DMS 273 (cell line): ENCODE results near the gene PRELP.
A peak's percentile ranks its signal among the peaks of the same experiment; 100 is the strongest.
"Not testable (repeated sequence)": the region's sequence is repeated elsewhere in the genome, so short reads cannot be mapped to it uniquely, and the experiment has no call there.

Experiments
- DNase-seq: peaks from one replicate; lab custom pipeline; 2025; ENCODE audit not compliant: unreplicated experiment; lab: John Stamatoyannopoulos, UW

PRELP gene

GRCh38 chr1:203475012-203475981 lies at the start of gene PRELP:
TSS of gene PRELP (plus strand) at chr1:203475806. CDS start at chr1:203483185, 7,379 bp downstream.
- peak; percentile 73 for DNase-seq

GRCh38 chr1:203426366-203426765 lies 49.2 kb upstream of the PRELP start:
- no peak for DNase-seq

- no peak for DNase-seq
Measured at GRCh38 chr1:203426870-203427269, 48.7 kb upstream of the PRELP start.

- DNase-seq: no peak
Measured at GRCh38 chr1:203427451-203427850, 48.2 kb upstream of the PRELP start.

- DNase-seq: no peak
Measured at GRCh38 chr1:203428981-203429599, 46.5 kb upstream of the PRELP start.

DNA sequence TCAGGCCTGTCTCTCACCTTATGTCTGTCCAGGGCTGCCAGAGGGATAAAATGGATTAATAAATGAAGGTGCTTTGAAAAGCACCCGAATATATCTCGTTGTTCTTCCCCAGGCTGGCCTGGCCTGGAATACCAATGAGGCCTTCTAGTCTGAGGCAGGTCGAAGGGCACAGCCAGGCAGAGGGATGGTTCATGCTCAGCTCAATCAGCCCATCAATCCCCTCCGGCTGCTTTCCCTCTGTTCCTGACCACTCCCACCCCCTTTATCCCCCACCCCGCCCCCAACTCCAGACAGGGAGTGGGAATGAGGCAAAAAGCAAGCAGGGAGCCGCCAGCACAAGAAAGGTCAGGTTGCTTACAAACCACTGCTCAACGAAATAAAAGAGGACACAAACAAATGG lies 40.0 kb upstream of the PRELP start:
- no peak for DNase-seq

- DNase-seq: no peak
Measured at GRCh38 chr1:203437696-203438315, 37.8 kb upstream of the PRELP start.

- DNase-seq: no peak
Measured at GRCh38 chr1:203439131-203439730, 36.4 kb upstream of the PRELP start.

GRCh38 chr1:203440771-203441170 lies 34.8 kb upstream of the PRELP start:
- DNase-seq: peak; percentile 78

GRCh38 chr1:203441766-203442165 lies 33.8 kb upstream of the PRELP start:
- DNase-seq: no peak

GRCh38 chr1:203442821-203443220 lies 32.8 kb upstream of the PRELP start:
- no peak for DNase-seq

- DNase-seq: no peak
Measured at GRCh38 chr1:203443296-203443695, 32.3 kb upstream of the PRELP start.

- peak; percentile 99 for DNase-seq
Measured at GRCh38 chr1:203444171-203444576, 31.4 kb upstream of the PRELP start.

GRCh38 chr1:203447151-203447550 lies 28.5 kb upstream of the PRELP start:
- DNase-seq: no peak

DNA sequence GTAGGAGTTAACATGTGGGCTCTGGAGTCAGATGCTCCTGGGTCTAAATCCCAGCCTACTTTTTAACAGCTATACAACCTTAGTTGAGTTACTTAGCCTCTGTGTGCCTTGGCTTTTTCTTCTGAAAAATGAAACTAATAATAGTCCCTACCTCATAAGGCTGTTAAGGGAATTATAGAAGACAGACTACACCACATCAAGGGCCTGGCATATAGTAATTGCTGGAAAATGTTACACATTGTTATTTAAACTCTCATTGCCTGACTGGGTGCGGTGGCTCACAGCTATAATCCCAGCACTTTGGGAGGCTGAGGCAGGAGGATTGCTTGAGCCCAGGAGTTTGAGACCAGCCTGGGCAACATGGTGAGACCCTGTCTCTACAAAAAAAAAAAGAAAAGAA lies 28.0 kb upstream of the PRELP start:
- DNase-seq: not testable (repeated sequence)

DNA sequence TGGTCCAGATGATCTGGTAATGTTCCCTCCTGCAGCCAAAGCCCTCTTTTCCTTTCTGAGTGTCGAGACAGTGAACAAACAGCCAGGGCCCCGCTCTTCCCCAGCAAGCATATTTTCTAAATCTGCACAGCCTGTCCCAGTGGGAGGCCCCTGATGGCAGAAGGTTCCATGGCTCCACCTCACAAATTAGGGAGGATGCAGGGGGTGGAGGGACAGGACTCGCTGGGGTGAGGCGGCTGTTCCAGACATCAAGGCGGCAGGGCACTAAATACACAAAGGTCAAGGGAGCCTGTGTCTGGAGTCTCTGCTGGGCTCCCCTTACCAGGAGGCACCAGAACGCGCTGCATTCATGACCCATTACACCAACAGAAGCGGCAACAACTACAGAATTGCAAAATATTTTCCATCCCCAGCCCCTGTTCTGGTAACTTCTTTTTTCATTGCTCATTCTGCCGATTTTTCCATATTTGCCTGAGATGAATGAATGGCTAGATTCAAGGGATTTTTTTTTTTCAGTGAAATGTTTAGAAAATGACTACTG lies 27.0 kb upstream of the PRELP start:
- DNase-seq: peak; percentile 95

GRCh38 chr1:203450001-203450400 lies 25.6 kb upstream of the PRELP start:
- no peak for DNase-seq

GRCh38 chr1:203450479-203451149 lies 25.0 kb upstream of the PRELP start:
- no peak for DNase-seq

GRCh38 chr1:203451836-203452784 lies 23.5 kb upstream of the PRELP start:
- DNase-seq: no peak
